Activated CD8-positive, alpha-beta T cell treated with anti-CD3 and anti-CD28 coated beads, Interleukin-2, amount 10 ng/mL, durations not matched to agents 7 days and 5 days (primary cell): ENCODE results near the gene MS4A10. TPM values are rescaled to one million over a fixed set of nuclear protein-coding genes. Genes with fewer than 3 reads are reported as not detected.

Source experiments
- ATAC-seq: fragments of 150-1000 bp; cut with Tn5 transposase; one replicate; pipeline ENCODE4 v1.10.0; 2021; ENCODE audit warnings: moderate library complexity
- CTCF ChIA-PET: fragments of 350-600 bp; sonication (Branson Sonifier 250); formaldehyde crosslinking; loops from one replicate; lab custom pipeline; 2021; ENCODE audit warnings: antibody characterized with exemption; lab: Charles Lee
- POLR2A ChIA-PET: fragments of 350-600 bp; sonication (Branson Sonifier 250); formaldehyde crosslinking; loops from one replicate; lab custom pipeline; 2021; ENCODE audit warnings: antibody characterized with exemption; lab: Charles Lee
- DNase-seq: peaks from one replicate; pipeline ENCODE4 v3.0.0-alpha.2; 2020
- H3K27ac Mint-ChIP-seq: one replicate; pipeline ENCODE4 v1.8.0; 2021; ENCODE audit warnings: mild to moderate bottlenecking, mixed read lengths
- H3K27me3 Mint-ChIP-seq: one replicate; pipeline ENCODE4 v1.8.0; 2021; ENCODE audit warnings: low read depth, mixed read lengths
- H3K36me3 Mint-ChIP-seq: one replicate; pipeline ENCODE4 v1.8.0; 2021; ENCODE audit warnings: low read depth, mixed read lengths
- H3K4me1 Mint-ChIP-seq: one replicate; pipeline ENCODE4 v1.8.0; 2021; ENCODE audit warnings: low read depth, mixed read lengths
- H3K4me3 Mint-ChIP-seq: one replicate; pipeline ENCODE4 v1.8.0; 2021; ENCODE audit warnings: mild to moderate bottlenecking, mixed read lengths
- H3K9me3 Mint-ChIP-seq: one replicate; pipeline ENCODE4 v1.8.0; 2022; ENCODE audit warnings: mixed read lengths; ENCODE audit not compliant: insufficient read depth
- total RNA-seq, 2 experiments: library from RNA; stranded (reverse); gene quantifications; one replicate each; pipeline ENCODE4 v1.2.3, GENCODE V29; 2021

MS4A10 gene
- total RNA-seq, 2 experiments from 2014 or later, result not detected

- H3K4me3 Mint-ChIP-seq, result peak overlapping the region; percentile 90
- peak overlapping the region; percentile 33 for H3K27ac Mint-ChIP-seq
- DNase-seq, result no peak
- POLR2A ChIA-PET, result no interaction called here
- no peak for ATAC-seq
- H3K9me3 Mint-ChIP-seq, result no peaks in the 10 kb centered on the region
- no peaks in the 10 kb centered on the region for H3K27me3 Mint-ChIP-seq
- peaks cover 36% of the 10 kb centered on the region for H3K36me3 Mint-ChIP-seq
- H3K4me1 Mint-ChIP-seq, result peaks cover 41% of the 10 kb centered on the region
- CTCF ChIA-PET, result interaction anchor here (1.4 to 21.6 kb wide), 2 partner anchors 41 to 55 kb away, joined by 4 to 610 read pairs; no protein-coding TSS in a partner anchor
These were observed 59.7 kb downstream of the MS4A10 start for GRCh38 chr11:60844870-60845221.

- CTCF ChIA-PET, result interaction anchor here (1.9 to 21.6 kb wide), 2 partner anchors 14 to 41 kb away, joined by 10 to 610 read pairs; no protein-coding TSS in a partner anchor
- H3K27ac Mint-ChIP-seq, result peak overlapping the region; percentile 33
- POLR2A ChIA-PET, result no interaction called here
These were observed 60.2 kb downstream of the MS4A10 start for GRCh38 chr11:60845338-60845737.

GRCh38 chr11:60847281-60847680 lies 62.1 kb downstream of the MS4A10 start:
- Mint-ChIP-seq H3K4me1 (peaks cover 31% of the 10 kb centered on the region), H3K4me3 (no peak overlapping the region), H3K27ac (no peak overlapping the region), H3K9me3 (no peaks in the 10 kb centered on the region), H3K36me3 (peaks cover 54% of the 10 kb centered on the region), H3K27me3 (no peaks in the 10 kb centered on the region)
- ATAC-seq, result no peak
- ChIA-PET CTCF (interaction anchor here (1.0 to 1.9 kb wide), 4 partner anchors 9 to 40 kb away, joined by 3 to 10 read pairs (median 4); partner anchors contain the start of gene PTGDR2), POLR2A (no interaction called here)
- DNase-seq, result no peak

More at GRCh38 chr11:60845338-60845737, 60.2 kb downstream of the MS4A10 start:
- Mint-ChIP-seq H3K36me3 (peaks cover 40% of the 10 kb centered on the region), H3K4me1 (peaks cover 41% of the 10 kb centered on the region), H3K9me3 (no peaks in the 10 kb centered on the region), H3K4me3 (peak overlapping the region; percentile 90), H3K27me3 (no peaks in the 10 kb centered on the region)
- no peak for DNase-seq
- no peak for ATAC-seq

- ChIA-PET CTCF (interaction anchor here (1.0 kb wide), 1 partner anchor 39 kb away, joined by 3 read pairs; no protein-coding TSS in a partner anchor), POLR2A (no interaction called here)
- no peaks in the 10 kb centered on the region for H3K9me3 Mint-ChIP-seq
- H3K27ac Mint-ChIP-seq, result no peak overlapping the region
- no peaks in the 10 kb centered on the region for H3K27me3 Mint-ChIP-seq
- no peak overlapping the region for H3K4me3 Mint-ChIP-seq
- peaks cover 29% of the 10 kb centered on the region for H3K4me1 Mint-ChIP-seq
- ATAC-seq, result no peak
- H3K36me3 Mint-ChIP-seq, result peaks cover 54% of the 10 kb centered on the region
- no peak for DNase-seq
These were observed 62.8 kb downstream of the MS4A10 start for GRCh38 chr11:60847896-60848295.

- peaks cover 54% of the 10 kb centered on the region for H3K36me3 Mint-ChIP-seq
- POLR2A ChIA-PET, result interaction anchor here (0.6 kb wide), 1 partner anchor 67 kb away, joined by 3 read pairs; no protein-coding TSS in a partner anchor
- H3K9me3 Mint-ChIP-seq, result no peaks in the 10 kb centered on the region
- peak overlapping the region; percentile 22 for H3K27ac Mint-ChIP-seq
- no peaks in the 10 kb centered on the region for H3K27me3 Mint-ChIP-seq
- ATAC-seq, result no peak
- peaks cover 21% of the 10 kb centered on the region for H3K4me1 Mint-ChIP-seq
- H3K4me3 Mint-ChIP-seq, result no peak overlapping the region
- CTCF ChIA-PET, result interaction anchor here (2.1 kb wide), 1 partner anchor 17 kb away, joined by 9 read pairs; no protein-coding TSS in a partner anchor
- no peak for DNase-seq
These were observed 63.6 kb downstream of the MS4A10 start for GRCh38 chr11:60848714-60849151.

GRCh38 chr11:60849641-60850520 lies 64.7 kb downstream of the MS4A10 start:
- ChIA-PET CTCF (interaction anchor here (2.1 to 2.2 kb wide), 2 partner anchors 18 to 38 kb away, joined by 7 to 9 read pairs; no protein-coding TSS in a partner anchor), POLR2A (no interaction called here)
- no peak for DNase-seq
- Mint-ChIP-seq H3K4me3 (no peak overlapping the region), H3K4me1 (peaks cover 19% of the 10 kb centered on the region), H3K27me3 (no peaks in the 10 kb centered on the region), H3K27ac (no peak overlapping the region), H3K36me3 (peaks cover 51% of the 10 kb centered on the region), H3K9me3 (no peaks in the 10 kb centered on the region)
- ATAC-seq, result no peak

Other genes with a start within 250 kb of the MS4A10 start
- not detected for gene MS4A8, start 85.7 kb upstream of the MS4A10 start, total RNA-seq
- gene MS4A18, start 60.6 kb upstream of the MS4A10 start, total RNA-seq, result not detected
- not detected for gene MS4A15, start 28.5 kb upstream of the MS4A10 start, total RNA-seq
- gene CCDC86, start 56.8 kb downstream of the MS4A10 start, total RNA-seq, result 10 to 100 TPM; 34.2 to 36.0 TPM
- gene PTGDR2, start 70.6 kb downstream of the MS4A10 start, total RNA-seq, result 1 to 10 TPM; 3.3 to 3.4 TPM
- under 1 TPM in 1 of 2 experiments, not detected in 1; 0.34 TPM for gene ZP1, start 82.2 kb downstream of the MS4A10 start, total RNA-seq
- gene PRPF19, start 121.3 kb downstream of the MS4A10 start, total RNA-seq, result 100 to 1,000 TPM; 161 TPM
- 100 to 1,000 TPM; 136 to 139 TPM for gene TMEM109, start 128.8 kb downstream of the MS4A10 start, total RNA-seq
- under 1 TPM; 0.37 to 0.47 TPM for gene TMEM132A, start 139.1 kb downstream of the MS4A10 start, total RNA-seq
- gene SLC15A3, start 166.8 kb downstream of the MS4A10 start, total RNA-seq, result 1 to 10 TPM; 2.0 to 2.2 TPM
- gene CD6, start 186.3 kb downstream of the MS4A10 start, total RNA-seq, result 100 to 1,000 TPM; 214 to 222 TPM